Activated CD4-positive, CD25-positive, alpha-beta regulatory T cell treated with anti-CD3 and anti-CD28 coated beads, Interleukin-2, amount 50 U/mL, for 72 hours (primary cell): Measurements from ENCODE around the gene HNRNPR.
"Not testable (repeated sequence)": the region's sequence is repeated elsewhere in the genome, so short reads cannot be mapped to it uniquely, and the experiment has no call there.

Experiments used
- DNase-seq: peaks from one replicate; pipeline ENCODE4 v3.0.0; 2021

The HNRNPR gene

GRCh38 chr1:23344111-23344986, at the start of gene HNRNPR:
HNRNPR (minus strand) TSS chr1:23344284; CDS start chr1:23341008, 3,276 bp downstream.
- peak; percentile 99 for DNase-seq

GRCh38 chr1:23393706-23394105, 49.6 kb upstream of the HNRNPR start:
- no peak for DNase-seq

- no peak for DNase-seq
Observed at GRCh38 chr1:23392125-23392855, 48.2 kb upstream of the HNRNPR start.

- DNase-seq, result no peak
Observed at GRCh38 chr1:23389837-23390321, 45.8 kb upstream of the HNRNPR start.

GRCh38 chr1:23387494-23387893, 43.4 kb upstream of the HNRNPR start:
- DNase-seq, result no peak

- no peak for DNase-seq
Observed at GRCh38 chr1:23385119-23385621, 41.1 kb upstream of the HNRNPR start.

GRCh38 chr1:23384312-23385058, 40.4 kb upstream of the HNRNPR start:
- DNase-seq, result no peak

- no peak for DNase-seq
Observed at GRCh38 chr1:23383577-23384311, 39.7 kb upstream of the HNRNPR start.

GRCh38 chr1:23381233-23381885, 37.3 kb upstream of the HNRNPR start:
- no peak for DNase-seq

- no peak for DNase-seq
Observed at GRCh38 chr1:23380719-23381118, 36.6 kb upstream of the HNRNPR start.

GRCh38 chr1:23380236-23380635, 36.2 kb upstream of the HNRNPR start:
- DNase-seq, result not testable (repeated sequence)

- DNase-seq, result no peak
Observed at GRCh38 chr1:23376890-23377811, 33.1 kb upstream of the HNRNPR start.

GRCh38 chr1:23374079-23374735, 30.1 kb upstream of the HNRNPR start:
- not testable (repeated sequence) for DNase-seq

GRCh38 chr1:23371987-23372880, 28.1 kb upstream of the HNRNPR start:
- DNase-seq, result no peak

GRCh38 chr1:23370709-23371584, 26.9 kb upstream of the HNRNPR start:
- no peak for DNase-seq

GRCh38 chr1:23370330-23370708, 26.2 kb upstream of the HNRNPR start:
- DNase-seq, result no peak

- peak; percentile 32 for DNase-seq
Observed at GRCh38 chr1:23369335-23370013, 25.4 kb upstream of the HNRNPR start, which contains the start of gene ZNF436. ZNF436 (minus strand) TSS chr1:23369836; CDS start chr1:23368005, 1,831 bp downstream.
